Cerebellar nuclear complex (tissue), 1 donor: ENCODE data around the gene SOBP.
A peak's percentile ranks its signal among the peaks of the same experiment; 100 is the strongest.

Experiments
- DNase-seq, 2 experiments: peaks; one replicate each; lab custom pipeline; 2025; lab: John Stamatoyannopoulos, UW

The SOBP gene

GRCh38 chr6:107660839-107661238 is 170.9 kb downstream of the SOBP start:
- no peak for DNase-seq

DNA sequence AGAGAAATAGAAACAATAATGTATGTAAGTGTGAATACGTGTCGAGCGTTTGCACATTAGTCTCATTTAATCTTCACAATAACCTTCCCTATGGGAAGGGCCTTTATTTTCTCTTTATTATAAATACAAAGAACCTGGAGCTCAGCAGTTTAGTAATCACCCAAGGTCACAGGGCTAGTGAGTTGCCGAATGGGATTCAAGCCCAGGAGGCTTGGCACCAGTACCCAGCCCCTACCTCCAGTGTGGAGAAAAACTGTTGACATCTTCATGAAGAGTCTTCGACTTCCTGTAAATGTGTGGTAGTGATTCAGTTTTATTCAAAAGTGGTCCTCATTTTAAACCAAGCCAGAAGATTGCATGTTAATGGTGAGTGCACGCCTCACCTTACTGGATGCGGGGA is 171.4 kb downstream of the SOBP start:
- no peak for DNase-seq

DNA sequence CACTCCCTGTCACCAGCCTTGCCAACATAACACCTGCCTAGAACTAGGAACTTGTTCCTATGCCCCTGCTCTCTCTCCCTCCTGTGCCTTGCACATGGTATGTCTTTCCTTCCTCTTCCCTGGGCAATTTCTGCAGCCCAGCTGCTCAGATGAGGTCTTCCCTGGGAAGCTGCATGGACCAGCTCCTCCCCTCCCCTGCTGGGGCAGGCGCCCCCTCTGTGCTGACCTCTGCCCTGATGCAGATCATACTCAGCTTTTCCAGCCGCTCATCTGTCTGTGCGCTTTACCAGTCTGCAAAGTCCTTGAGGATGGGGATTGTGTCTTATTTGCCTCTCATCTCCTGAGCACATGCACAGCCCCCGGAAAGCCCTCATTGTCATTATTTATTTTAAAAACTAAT is 172.4 kb downstream of the SOBP start:
- no peak for DNase-seq

GRCh38 chr6:107663308-107663707 is 173.4 kb downstream of the SOBP start:
- no peak for DNase-seq

DNA sequence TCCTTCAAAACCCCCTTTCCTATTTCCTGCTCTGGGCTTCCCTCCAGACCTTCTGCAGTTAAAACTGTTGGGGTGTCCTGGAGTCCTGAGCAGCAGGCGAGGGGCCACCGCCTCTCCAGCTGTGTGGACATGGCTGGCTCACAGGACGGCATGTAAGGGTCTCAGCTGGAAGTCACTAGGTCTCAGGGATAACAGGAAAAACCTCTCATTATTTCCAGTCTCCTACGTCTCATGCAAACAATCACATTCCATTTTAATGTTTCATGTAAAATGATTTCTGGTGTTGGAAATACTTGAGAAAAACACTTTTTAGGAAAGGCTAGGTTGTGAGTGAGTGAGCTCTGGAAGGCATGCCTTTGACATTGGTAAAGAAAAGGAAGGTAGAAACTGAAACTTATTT is 175.5 kb downstream of the SOBP start:
- no peak for DNase-seq

- DNase-seq = no peak
Measured at GRCh38 chr6:107666084-107666980, 176.4 kb downstream of the SOBP start.

DNA sequence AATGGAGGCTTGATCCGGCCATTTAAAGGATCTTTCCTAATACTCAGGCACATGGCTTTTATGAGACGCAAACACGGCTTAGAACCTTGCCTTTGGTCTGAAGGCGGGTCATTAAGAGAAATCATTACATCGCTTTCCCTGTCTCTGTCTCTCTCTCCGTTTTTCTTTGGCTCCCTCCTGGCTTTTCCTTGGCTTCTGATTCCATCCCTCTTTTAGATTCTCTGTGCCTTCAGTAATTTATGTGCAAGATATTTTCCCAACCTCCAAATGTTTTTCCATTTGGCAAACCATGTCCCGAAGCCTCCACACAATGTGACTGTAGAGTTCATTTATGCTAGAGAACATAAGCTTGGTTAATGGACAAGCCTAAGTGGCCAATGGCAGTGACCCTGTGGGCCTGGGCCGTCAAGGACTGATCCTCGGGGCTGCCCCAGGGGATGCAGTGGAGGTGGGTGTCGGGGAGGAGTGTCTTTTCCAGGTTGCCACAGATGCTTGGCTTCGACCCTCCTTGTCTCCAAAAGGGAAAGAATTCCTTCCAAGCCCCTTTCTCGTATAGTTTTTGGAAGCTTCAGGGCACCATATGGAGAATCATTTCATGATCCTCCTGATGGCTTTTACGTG is 177.2 kb downstream of the SOBP start:
- DNase-seq = no peak

DNA sequence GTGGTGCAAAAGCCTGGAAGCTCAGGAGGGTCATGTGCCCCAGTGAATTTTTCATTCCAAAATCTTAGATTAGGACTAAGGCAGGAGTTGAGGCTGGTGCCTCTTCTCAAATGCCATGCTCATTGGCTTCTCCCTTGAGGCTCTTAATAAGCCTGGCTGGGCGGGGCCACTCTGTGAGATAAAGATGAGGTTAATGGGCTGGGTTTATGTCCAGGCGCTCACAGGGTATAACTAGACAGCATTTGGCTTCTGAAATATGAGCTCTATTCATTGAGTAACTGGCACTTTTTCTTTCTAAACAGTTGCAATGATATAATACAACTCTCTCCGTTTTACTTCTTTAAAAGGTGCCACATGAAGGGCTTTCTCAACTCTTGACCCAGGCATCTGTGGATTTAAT is 177.9 kb downstream of the SOBP start:
- no peak for DNase-seq

DNA sequence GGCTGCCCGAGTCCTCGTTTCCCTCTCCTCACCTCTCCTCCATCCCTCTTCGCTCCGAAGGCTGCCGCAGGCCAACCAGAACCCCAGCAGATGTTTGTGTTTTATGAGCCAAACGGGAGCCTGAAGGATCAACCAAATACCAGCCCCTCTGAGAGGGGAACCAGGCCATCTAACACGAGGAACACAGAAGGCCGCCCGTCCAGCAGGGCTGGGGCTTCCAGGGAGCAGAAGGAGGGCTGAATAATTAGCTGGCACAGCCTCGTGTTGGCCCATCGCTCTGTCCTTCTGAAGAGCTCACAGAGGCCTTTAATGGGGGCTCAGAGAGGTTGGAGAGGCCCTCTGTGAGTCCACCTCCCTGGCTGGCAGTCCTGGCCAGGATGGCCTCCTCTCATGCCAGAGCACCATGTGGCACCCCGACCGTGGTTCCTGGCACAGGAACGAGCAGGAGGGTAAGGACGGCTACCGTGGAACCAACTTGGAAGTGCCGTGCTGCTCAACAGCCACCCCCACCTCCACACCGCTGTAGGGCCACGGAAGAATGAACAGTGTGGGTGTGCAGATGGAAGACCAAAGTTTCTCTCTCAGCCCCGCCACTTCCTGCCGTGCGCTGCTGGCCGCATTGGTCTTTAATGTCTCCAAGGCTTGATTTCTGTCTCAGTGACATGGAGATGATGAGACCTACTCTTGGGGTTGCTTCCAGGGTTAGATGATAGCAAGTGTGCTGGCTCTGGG is 179.0 kb downstream of the SOBP start:
- DNase-seq = peak; percentile 17 to 44

- DNase-seq = no peak
Measured at GRCh38 chr6:107670792-107671199, 180.9 kb downstream of the SOBP start.

GRCh38 chr6:107673076-107673494 is 183.2 kb downstream of the SOBP start:
- no peak for DNase-seq

- DNase-seq = peak; percentile 36 to 60
Measured at GRCh38 chr6:107674995-107675738, 185.2 kb downstream of the SOBP start.

GRCh38 chr6:107676042-107676441 is 186.1 kb downstream of the SOBP start:
- peak in 1 of 2 experiments; percentile 27 for DNase-seq

- no peak for DNase-seq
Measured at GRCh38 chr6:107677399-107677798, 187.5 kb downstream of the SOBP start.

GRCh38 chr6:107679457-107679856 is 189.5 kb downstream of the SOBP start:
- no peak for DNase-seq

DNA sequence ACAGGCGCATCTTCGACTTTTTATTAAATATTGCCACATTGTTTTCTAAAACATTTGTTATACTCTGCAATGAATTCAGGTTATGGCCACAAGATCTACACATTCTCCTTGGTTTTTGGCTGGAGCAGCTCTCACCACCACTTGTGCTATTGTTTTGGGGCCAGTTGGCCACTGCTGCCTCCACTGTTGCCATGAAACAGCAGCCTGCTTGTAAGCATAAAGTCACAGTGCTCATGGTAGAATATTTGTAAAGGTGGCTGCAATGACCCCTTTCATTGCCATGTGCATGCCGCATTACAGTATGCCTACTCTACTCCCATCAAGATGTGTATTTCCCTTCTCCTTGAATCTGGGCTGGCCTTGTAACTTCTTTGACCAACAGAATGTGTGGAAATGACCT is 192.8 kb downstream of the SOBP start:
- no peak for DNase-seq

- no peak for DNase-seq
Measured at GRCh38 chr6:107683183-107683582, 193.3 kb downstream of the SOBP start.

- no peak for DNase-seq
Measured at GRCh38 chr6:107684996-107685395, 195.1 kb downstream of the SOBP start.

DNA sequence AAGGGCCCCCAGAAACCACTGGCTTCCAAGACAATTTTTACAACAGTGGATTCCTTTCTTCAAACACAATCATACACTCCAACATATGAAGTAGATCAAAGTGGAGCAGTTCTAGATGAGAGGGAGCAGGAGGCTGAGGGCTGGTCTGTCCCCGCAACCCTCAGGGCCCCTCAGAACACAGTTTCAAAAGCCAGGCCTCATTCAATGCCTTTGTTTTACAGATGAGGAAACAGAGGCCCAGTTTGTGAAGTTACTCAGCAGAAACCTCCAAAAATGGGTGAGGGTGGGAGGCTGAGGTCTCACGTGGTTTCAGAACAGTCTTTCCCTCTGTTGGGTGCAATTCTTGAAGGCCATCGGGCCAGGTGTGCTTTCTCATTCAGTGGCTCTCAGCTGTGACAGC is 199.3 kb downstream of the SOBP start:
- no peak for DNase-seq

GRCh38 chr6:107689951-107690642 is 200.2 kb downstream of the SOBP start:
- no peak for DNase-seq

- DNase-seq = no peak
Measured at GRCh38 chr6:107690643-107691061, 200.7 kb downstream of the SOBP start.
